GM10847 (cell line): ENCODE results near the gene ACVR1B.

ENCODE experiments used
- POLR2A ChIP-seq: IDR thresholded peaks from 2 replicates; pipeline ENCODE4 v1.6.1; 2011; ENCODE audit not compliant: insufficient read length; ENCODE audit errors: extremely low read depth

ACVR1B gene

DNA sequence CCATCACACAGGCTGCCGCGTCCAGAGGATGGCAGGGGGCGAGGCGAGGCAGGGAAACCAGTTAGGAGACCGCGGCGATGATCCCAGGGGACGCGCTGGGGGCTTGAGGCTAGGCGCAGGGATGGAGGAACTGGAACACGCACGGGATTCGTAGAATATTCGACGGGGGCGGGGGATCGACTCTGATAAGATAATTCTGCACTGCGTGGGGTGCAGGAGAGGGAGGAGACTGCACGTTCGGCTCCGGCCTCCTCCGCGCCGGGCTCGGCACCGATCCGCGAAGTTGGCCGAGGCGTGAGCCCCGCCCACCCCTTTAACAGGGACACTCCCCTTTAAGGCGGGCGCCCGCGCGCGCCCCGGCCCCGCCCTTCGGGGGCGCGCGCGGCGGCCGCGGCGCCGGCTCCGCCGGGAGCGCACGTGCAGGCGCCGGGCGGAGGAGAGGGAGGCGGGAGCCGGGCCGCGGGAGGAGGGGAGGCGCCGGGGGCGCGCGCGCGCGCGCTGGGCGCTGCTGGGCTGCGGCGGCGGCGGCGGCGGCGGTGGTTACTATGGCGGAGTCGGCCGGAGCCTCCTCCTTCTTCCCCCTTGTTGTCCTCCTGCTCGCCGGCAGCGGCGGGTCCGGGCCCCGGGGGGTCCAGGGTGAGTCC, at the start of gene ACVR1B:
Gene ACVR1B (plus strand): TSS at position 501 of the 644 bp plus-strand sequence. CDS start 45 bp downstream, at position 546.
- no peak for TF ChIP-seq POLR2A

DNA sequence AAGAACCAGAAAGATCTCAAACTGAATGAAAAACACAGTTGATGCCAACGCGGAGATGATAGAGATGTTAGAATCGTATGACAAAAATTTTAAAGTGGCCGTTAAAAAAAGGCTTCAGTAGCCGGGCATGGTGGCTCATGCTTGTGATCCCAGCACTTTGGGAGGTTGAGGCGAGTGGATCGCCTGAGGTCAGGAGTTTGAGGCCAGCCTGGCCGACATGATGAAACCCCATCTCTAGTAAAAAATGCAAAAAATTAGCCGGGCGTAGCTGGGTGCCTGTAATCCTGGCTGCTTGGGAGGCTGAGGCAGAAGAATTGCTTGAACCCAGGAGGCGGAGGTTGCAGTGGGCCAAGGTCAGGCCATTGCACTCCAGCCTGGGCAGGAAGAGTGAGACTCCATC, 49.6 kb upstream of the ACVR1B start:
- TF ChIP-seq POLR2A = no peak

DNA sequence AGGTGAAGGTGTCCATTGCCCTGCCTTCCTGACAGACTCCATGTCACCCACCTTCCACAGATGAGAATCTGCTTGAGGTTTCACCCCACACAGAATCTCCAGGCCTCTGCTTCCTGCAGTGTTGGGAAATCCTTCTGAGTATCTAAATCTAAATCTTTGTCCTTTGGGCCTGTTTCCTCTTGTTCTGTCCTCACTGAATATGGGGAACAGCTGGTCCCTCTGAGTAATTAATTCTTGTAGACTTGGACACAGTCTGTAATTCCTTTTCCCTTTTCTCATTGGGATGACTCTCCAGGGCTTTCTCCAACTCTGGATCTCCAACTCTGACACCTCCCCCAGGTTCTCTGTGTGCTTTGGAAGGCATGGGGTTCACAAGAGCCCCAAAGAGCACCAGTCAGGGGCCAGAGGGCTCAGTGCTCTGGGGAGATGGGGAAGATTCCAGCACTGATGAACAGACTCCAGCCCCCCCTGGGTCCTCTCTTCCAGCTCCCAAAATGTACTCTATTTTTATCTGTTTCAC, 46.5 kb upstream of the ACVR1B start:
- TF ChIP-seq POLR2A = no peak

DNA sequence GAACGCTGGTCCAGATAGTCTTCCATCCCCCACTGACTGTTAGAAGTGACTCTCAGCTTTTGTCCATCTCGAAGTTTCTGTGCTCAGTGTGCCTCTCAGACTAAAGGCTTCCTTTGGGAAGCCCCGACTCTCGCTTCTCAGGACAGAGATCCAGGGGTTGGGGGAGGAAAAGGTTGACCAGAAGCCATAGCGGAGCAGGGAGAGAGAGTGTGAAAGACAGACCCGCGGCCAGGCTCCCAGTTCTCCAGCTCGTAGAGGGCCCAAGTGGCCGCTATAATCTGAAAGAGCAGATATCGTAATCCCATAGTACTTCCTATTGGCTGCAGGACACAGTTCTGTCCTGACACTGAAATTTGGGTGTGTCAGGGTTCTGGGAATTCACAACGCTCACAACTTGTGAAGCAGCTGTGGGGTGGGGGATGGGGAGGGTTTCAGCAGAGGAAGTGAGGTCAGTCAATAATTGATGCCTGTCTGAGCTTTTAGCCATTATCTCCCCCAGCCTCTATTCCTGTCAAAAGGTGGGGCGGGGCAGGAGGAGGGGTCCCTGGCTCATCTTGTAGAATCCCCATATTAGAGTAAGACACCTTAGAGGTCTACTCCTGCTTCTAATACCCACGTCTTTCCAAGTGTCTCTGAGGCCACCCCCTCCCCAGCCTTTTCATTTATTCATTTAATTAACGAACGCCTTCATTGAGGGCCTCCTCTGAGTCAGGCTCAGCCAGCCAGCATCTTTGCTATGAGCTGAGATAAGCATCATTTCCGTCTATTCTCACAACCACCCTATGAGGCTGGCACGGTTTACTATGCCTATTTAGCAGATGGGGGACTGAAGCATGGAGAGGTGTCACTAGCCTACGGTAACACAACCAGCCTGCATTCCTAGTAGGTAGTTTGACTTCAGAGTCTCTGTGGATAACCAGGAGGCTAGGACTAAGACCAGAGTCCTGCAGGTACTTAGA, 45.7 kb upstream of the ACVR1B start:
- TF ChIP-seq POLR2A = no peak

DNA sequence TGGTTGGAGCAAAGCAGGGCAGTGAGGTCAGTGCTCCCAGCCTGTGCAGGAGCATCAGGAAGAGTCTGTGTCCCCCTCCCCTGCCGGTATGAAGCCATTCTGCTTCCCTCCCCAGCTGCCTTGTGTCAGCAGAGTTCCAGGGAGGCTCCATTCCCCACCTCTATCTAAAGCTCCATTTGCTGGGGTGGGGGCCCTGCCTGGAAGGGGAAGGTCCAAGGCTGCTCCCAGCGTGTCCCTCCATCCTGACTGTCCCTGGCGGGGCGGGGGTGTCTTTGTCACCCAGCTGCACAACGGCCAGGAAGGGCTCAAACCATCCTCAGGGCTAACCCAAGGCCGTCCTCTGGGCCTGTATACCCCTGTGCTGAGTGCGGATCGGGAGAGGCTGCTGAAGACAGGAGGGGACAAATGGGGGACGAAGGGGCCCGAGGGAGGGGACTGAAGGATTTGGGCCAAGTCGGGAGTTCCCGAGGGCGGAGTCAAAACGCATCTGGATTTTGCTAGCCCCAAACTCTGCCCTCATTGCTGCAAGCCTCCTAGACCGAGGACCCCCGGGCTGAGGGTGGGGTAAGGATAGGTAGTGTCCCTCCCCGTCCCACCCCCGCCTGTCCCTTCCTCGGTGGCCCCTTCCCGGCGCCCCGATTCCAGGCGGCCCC, 44.9 kb upstream of the ACVR1B start:
- TF ChIP-seq POLR2A = no peak

DNA sequence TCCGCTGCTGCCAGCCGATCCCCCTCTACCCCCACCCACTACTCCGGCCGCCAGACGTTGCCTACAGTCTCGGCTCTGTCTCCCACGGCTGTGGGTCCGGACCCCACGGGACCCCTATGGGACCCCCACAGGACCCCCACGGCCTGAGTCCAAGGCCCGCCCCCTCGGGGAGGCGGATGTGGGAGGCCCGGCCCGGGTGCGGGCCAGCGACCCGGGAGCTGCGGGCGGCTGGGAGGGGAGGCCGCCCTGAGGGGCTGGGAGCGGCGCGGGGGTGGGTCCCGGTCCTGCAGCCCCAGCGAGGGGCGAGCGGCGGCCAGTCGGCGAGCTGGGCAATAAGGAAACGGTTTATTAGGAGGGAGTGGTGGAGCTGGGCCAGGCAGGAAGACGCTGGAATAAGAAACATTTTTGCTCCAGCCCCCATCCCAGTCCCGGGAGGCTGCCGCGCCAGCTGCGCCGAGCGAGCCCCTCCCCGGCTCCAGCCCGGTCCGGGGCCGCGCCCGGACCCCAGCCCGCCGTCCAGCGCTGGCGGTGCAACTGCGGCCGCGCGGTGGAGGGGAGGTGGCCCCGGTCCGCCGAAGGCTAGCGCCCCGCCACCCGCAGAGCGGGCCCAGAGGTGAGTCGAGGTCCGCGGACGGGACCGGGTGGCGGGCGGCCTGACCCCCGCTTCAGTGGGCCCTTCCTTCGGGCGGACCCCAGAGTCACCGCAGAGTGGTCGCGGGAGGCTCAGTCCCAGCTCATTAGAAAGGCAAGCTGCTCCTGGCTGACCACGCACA, 44.2 kb upstream of the ACVR1B start, which contains the start of gene ACVRL1:
Gene ACVRL1 (plus strand): TSS at position 422 of the 773 bp plus-strand sequence. CDS start 4,971 bp downstream, outside the sequence.
- TF ChIP-seq POLR2A = no peak

DNA sequence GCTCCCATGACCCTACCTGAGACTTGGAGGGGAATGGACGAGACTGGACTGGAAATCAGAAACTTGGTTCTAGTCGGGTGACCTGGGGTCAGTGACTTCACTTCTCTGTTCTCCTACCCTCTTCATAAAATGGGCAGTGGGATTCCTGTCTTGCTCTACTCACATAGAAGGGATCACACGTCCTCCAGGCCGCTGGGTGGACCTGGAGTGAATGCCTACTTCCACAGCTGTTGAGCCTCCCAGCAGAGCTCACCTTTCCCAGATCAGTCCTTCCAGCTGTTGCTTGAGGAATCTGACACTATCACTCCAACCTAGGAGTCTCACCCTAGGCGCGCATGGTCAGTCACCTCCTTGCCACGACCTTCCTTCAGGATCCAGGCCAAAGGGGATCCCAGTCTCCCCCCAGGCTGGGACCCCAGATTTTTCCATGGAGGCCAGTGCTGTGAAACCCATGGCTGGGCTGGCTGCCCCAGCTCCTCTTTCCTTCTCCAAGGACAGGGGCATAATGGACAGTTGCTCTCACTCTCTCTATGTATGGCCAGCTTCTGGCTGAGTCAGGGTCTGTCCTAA, 43.6 kb upstream of the ACVR1B start:
- TF ChIP-seq POLR2A = no peak

DNA sequence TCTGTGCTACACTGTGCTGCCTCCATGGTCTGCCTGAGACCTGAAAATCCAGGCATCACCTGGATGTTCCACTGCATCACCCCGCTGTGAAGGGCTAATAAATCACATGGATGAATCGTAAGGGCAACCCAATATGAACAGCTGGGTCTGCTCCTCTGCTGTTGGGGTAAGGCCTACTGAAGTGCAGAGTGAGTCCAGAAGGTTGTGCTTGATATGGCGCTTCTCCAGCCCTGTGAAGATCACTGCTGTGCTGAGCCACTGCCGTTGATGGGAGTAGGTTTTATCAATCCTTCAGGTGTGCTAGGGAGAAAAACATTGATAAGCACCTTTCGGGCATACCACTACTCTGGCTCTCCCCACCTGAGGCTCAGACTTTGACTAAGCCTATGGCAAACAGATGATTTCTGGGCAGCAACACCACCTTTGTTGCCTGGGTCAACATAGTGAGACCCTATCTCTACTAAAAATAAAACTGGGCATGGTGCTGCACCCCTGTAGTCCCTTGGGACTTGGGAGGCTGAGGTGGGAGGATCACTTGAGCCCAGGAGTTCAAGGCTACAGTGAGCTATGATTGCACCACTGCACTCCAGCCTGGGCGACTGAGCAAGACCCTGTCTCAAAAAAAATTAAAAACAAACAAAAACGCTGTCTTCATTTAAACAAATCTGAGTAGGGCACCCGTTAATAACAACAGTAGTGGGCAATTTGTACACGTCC, 42.5 kb upstream of the ACVR1B start:
- no peak for TF ChIP-seq POLR2A

DNA sequence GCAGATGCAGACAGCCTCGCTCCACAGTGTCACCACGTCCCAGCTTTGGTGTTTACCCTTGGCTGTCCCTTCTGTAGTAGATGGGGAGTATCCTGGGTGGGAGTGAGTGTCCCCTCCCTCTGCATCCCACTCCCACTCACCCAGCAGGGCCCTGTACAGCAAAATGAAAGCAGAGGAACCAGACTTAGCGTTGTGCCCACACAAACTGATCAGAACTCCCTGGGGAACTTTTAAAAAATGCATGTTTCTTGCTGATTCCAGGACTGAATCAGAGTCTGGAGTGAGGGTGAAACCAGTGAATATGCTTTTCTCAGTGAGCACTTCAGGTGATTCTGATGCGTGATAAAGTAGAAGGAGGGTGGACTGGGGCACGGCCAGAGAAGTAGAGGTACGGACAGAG, 41.3 kb upstream of the ACVR1B start:
- no peak for TF ChIP-seq POLR2A

DNA sequence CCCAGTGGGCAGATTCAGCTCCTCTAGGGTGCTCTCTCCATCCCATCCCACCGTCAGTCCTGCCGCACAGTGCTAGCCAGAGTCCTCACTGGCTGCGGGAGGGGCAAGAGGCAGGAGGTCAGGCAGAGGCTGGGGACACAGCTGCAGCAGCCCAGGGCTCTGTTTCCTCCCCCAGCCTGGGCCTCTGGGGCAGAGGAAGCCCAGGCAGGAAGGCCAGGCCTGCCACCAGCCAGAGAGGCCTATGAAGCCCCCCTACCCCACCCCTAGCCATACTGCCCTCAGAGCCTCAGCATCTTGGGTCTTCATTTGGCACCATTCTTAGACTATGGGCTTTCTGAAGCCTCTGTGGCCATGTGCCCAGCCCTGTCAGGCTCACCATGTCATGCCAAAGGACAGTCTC, 40.8 kb upstream of the ACVR1B start:
- no peak for TF ChIP-seq POLR2A

DNA sequence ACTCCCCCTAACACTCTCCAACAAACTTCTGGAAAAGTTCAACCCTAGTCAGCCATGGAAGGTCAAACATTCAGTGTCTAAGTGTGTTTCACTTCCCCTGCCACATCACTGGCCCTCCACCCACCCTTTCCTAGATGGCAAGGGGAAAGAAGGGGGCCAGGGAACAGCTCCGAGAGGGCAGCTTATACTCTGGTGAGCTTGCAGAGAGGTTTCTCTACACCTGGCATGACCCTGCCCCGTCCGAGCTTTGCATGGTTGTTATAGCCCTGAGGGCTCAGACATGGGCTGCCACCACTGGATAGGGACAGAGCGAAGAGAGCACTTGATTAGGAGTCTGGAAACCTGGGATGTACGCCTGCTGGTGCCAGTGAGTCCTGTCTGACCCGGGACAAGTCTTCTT, 40.2 kb upstream of the ACVR1B start:
- no peak for TF ChIP-seq POLR2A

DNA sequence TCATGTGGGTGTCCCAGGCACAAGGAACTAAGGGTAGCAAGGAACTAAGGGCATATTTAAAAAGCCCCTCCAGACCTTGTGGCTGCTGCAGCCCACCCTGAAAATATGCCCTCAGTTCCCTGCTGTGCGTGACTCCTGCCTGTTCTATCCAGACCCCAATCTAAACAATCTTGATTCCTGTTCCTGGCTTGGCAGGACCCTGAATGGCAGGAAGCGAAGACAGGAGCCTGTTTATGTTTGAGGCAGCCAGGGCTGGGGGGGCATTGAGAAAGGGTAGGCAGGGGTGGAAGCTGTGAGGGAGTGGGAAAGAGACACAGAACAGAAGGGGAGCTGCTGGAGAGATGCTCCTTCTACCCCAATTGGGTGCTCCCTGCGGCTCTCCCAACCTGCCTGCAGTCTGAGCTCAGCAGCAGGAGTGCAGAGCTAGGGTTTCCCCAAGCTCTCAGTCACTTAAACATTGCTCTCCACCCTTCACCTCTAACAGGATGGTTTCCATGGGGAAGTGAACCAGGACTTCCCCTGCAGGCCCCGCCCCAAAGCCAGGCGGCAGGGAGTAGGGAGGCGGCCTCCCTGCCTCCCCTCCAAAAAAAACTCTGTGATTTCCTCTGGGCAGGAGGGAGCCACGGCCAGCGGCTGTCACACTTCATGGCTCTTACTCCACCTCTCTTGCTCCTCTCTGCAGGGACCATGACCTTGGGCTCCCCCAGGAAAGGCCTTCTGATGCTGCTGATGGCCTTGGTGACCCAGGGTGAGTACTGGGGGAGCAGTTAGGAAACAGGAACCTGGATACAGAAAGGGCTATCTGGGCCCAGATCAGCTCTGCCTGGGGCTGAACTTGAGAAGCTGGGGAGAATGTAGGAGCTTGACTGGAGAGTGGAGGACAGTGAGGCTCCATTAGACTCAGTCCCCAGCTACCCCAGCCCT, 39.4 kb upstream of the ACVR1B start:
- TF ChIP-seq POLR2A = no peak

DNA sequence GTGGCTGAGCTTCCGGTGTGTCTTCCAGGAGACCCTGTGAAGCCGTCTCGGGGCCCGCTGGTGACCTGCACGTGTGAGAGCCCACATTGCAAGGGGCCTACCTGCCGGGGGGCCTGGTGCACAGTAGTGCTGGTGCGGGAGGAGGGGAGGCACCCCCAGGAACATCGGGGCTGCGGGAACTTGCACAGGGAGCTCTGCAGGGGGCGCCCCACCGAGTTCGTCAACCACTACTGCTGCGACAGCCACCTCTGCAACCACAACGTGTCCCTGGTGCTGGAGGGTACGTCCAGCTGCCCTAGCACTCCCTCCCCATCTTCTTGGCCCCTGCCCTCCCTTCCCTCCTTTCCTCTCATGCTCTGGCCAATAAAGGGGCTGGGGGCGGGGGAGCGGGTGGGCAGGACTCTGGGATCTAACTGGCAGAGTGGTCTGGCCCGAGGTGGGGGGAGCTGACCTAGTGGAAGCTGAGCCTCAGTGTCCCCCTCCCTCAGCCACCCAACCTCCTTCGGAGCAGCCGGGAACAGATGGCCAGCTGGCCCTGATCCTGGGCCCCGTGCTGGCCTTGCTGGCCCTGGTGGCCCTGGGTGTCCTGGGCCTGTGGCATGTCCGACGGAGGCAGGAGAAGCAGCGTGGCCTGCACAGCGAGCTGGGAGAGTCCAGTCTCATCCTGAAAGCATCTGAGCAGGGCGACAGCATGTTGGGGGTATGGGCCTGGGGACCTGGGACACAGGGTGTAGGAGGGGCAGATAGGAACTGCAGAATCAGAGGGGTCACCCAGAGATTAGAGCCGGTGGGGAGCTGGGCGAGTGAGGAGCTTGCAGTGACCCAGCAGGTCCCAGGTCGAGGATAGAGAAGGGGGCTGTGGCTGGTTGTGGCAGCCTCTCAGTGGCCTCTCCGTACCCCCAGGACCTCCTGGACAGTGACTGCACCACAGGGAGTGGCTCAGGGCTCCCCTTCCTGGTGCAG, 38.1 kb upstream of the ACVR1B start:
- TF ChIP-seq POLR2A = no peak
